CD4-positive, alpha-beta T cell treated with Interleukin-21 for 1 hour (primary cell): ENCODE results near the gene RIPK3.
"Not testable (repeated sequence)": the region's sequence is repeated elsewhere in the genome, so short reads cannot be mapped to it uniquely, and the experiment has no call there.

Experiments used
- DNase-seq: peaks from one replicate; pipeline ENCODE4 v3.0.0-alpha.2; 2020

The RIPK3 gene

GRCh38 chr14:24339284-24340151, at the start of gene RIPK3:
TSS of gene RIPK3 (minus strand) at chr14:24339991. CDS start at chr14:24339826, 165 bp downstream.
- DNase-seq: peak; percentile 70

DNA sequence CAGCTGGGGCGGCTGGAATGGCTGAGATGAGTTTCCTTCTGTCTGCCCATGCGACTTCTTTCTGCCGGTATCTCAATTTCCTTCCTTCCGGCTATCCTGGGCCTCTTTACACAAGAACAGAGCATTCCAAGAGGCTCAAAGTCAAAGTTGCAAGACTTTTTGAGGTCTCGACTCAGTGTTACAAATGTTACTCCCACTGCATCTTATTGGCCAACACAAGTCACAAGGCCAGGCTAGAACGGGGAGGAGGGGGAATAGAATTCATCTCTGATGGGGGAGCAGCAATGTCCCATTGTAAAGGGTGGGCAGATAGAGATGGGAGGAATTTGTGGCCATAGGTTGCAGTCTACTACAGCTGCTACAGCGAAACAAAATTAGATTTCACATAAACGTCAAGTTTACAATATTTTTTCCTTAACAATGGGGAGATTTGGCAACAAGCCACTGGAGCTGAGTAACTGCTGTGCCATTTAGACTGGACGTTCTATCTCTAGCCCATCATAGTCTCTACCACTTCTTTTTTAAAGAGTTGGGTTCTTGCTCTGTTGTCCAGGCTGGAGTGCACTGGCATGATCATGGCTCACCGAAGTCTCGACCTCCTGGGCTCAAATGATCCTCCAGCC, 49.5 kb upstream of the RIPK3 start:
- DNase-seq: no peak

- DNase-seq: no peak
Measured at GRCh38 chr14:24388474-24389179, 48.8 kb upstream of the RIPK3 start.

DNA sequence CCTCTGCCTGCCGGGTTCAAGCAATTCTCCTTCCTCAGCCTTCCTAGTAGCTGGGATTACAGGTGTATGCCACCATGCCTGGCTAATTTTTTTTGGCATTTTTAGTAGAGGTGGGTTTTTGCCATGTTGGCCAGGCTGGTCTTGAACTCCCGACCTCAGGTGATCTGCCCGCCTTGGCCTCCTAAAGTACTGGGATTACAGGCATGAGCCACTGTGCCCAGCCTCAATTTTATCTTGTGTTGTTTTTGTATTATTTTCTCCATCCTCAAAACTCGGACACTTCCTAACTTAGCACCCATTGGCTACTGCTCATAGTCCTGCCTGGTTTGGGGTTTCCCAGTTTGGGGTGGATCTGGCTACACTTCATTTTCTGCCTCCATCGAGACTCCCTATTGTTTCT, 47.8 kb upstream of the RIPK3 start:
- DNase-seq: not testable (repeated sequence)

- no peak for DNase-seq
Measured at GRCh38 chr14:24387009-24387345, 47.2 kb upstream of the RIPK3 start.

- no peak for DNase-seq
Measured at GRCh38 chr14:24385524-24385923, 45.7 kb upstream of the RIPK3 start.

GRCh38 chr14:24384169-24384568, 44.4 kb upstream of the RIPK3 start:
- no peak for DNase-seq

GRCh38 chr14:24382064-24382371, 42.2 kb upstream of the RIPK3 start:
- no peak for DNase-seq

- DNase-seq: no peak
Measured at GRCh38 chr14:24381363-24382063, 41.7 kb upstream of the RIPK3 start.

DNA sequence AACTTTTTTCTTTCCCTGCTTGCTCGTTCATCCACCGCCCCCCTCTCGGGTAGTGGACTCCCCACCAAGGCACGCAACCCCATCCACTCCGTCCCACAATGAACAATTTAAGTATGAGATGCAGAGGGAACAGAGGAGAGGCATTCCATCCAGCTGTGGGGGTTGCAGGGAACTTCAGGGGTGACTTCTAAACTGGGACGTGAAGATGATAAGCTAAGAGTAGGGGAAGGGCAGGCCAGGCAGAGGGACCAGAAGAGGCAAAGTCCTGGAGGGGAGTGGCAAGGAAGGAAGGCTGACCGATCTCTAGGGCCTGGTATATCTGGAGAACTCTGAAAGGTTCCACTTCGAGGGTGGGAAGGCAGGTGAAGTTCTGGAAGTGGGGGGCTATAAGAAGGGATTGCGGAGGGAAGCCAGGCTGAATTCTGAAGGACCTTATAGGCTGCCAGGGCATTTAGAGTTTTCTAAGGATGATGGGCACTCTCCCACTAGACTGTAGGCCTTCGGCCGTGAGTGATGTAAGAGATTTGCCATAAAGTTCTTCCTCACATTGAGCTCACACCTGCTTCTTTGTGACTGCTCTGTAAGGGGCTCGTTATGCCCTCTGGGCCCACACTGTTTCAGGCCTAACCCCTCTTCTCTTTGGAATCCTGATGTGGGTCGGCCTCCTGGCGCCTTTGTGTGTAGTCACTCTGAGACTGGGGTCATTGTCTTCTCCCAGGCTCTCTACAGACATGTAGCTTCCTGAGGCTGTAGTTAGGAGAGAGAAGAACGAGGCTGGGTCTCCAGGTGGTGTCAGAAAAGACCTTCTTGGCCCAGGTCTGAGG, 40.3 kb upstream of the RIPK3 start:
- no peak for DNase-seq

DNA sequence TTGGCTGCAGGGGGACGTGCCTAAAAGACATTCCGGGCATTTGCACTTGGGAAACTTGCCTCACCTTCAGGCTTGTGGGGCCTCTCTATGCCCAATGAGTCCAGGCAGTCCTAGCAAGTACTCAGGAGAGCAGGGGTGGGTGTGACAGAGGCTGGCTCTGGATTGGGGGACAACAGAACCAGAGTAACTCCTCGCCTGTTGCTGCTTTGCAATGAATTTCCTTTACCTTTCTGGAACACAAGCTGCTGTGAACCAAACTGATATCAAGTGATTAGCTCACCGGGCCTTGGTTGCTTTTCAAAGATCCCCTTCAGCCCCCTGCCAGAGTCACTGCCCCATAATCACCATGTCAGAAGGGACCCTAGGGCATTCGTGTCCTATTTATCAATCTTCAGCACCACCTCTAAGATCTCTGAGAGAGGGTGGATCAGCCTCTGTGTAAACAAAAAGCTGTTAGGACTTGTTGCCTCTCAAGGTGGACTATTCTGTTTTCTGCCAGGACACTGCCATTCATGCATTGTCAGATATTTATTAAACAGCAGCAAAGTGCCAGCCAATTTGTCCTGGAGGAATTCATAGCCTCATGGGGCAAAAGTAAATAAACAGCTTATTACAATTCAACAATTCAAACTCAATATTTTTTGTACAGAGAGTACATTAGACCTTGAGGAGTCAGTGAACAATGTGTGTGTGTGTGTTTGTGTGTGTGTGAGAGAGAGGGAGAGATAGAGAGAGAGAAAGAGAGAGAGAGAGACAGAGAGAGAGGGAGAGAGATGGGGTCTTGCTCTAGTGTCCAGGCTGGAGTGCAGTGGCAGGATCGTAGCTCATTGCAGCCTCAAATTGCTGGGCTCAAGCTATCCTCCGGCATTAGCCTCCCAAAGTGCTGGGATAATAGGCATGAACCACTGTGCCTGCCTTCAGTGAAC, 39.5 kb upstream of the RIPK3 start:
- no peak for DNase-seq

- no peak for DNase-seq
Measured at GRCh38 chr14:24378327-24378726, 38.5 kb upstream of the RIPK3 start.

GRCh38 chr14:24377657-24378056, 37.9 kb upstream of the RIPK3 start:
- no peak for DNase-seq

GRCh38 chr14:24377126-24377525, 37.3 kb upstream of the RIPK3 start:
- no peak for DNase-seq

DNA sequence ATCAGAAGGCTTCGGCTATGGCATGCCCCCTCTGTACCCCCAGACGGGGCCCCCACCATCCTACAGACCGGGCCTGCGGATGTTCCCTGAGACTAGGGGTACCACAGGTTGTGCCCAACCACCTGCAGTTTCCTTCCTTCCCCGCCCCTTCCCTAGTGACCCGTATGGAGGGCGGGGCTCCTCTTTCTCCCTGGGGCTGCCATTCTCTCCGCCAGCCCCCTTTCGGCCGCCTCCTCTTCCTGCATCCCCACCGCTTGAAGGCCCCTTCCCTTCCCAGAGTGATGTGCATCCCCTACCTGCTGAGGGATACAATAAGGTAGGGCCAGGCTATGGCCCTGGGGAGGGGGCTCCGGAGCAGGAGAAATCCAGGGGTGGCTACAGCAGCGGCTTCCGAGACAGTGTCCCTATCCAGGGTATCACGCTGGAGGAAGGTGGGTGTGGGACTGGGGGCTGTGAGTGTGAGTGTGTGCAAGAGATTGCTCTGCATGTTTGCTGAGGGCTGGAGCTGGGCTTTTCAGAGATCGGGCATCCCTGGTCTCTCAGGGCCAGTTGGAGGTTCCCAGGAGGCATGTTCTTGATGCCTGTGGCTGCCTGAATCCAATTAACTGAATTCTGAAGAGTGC, 36.8 kb upstream of the RIPK3 start:
- DNase-seq: no peak

DNA sequence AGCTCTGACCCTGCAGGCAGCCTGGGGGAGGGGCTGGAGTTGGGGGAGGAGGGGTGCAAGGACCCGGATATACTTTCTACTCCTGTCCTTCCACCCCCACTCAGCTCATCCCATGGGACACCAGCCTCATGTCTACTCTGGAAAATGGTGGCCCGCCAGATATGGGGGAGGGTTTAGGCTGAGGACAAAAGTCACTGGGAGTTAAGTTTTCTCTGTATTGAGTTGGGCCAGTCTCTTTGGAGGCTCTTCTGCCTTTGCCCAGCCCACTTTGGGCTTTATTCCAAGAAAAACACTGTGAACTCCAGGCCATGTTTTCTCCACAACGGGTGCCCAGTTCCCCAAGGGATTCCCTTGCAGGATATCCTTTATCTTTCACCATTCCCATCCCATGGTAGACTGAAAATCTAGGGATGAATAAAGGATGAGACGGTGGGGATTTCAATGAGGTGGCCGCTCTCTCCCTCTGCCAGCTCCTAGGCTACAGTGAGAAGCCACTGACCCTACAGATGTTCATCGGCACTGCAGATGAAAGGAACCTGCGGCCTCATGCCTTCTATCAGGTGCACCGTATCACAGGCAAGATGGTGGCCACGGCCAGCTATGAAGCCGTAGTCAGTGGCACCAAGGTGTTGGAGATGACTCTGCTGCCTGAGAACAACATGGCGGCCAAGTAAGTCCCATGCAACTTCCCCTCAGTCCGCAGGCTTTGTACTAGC, 33.1 kb upstream of the RIPK3 start:
- DNase-seq: no peak

DNA sequence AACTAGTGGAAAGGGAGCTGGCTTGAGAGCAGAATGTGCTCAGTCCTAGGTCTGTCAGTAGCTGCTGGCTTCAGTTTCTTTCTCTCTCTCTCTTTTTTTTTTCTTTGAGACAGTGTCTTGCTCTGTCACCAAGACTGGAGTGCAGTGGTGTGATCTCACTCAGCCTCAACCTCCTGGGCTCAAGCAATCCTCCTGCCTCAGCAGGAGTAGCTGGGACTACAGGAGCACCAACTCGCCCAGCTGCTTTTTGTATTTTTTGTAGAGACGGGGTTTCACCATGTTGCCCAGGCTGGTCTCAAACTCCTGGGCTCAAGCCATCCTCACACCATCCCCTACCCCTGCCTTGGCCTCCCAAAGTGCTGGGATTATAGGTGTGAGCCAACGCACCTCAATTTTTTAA, 31.8 kb upstream of the RIPK3 start:
- DNase-seq: not testable (repeated sequence)

- DNase-seq: no peak
Measured at GRCh38 chr14:24370748-24371147, 31.0 kb upstream of the RIPK3 start.

GRCh38 chr14:24369907-24370687, 30.3 kb upstream of the RIPK3 start:
- DNase-seq: no peak
